GM18499 (cell line): ENCODE measurements around the gene ASIC1.
"Not testable (repeated sequence)": the region's sequence is repeated elsewhere in the genome, so short reads cannot be mapped to it uniquely, and the experiment has no call there.

Experiments
- ATAC-seq: cut with Tn5 transposase; IDR thresholded peaks from one replicate; pipeline ENCODE4 v1.9.1; 2021; ENCODE audit warnings: moderate number of reproducible peaks; ENCODE audit not compliant: insufficient read depth, unreplicated experiment

Gene ASIC1

GRCh38 chr12:50081096-50081808, 23.9 kb downstream of the ASIC1 start:
- no peak for ATAC-seq

- ATAC-seq: no peak
Measured at GRCh38 chr12:50082644-50083043, 25.2 kb downstream of the ASIC1 start.

GRCh38 chr12:50083301-50083700, 25.9 kb downstream of the ASIC1 start:
- no peak for ATAC-seq

- ATAC-seq: not testable (repeated sequence)
Measured at GRCh38 chr12:50084409-50084774, 27.0 kb downstream of the ASIC1 start.

GRCh38 chr12:50084775-50085614, 27.6 kb downstream of the ASIC1 start, which contains the start of gene SMARCD1:
Gene SMARCD1 (plus strand): TSS chr12:50085342. CDS start chr12:50085370, 28 bp downstream.
- ATAC-seq: no peak

- no peak for ATAC-seq
Measured at GRCh38 chr12:50085615-50086072, 28.2 kb downstream of the ASIC1 start.

GRCh38 chr12:50086148-50086547, 28.8 kb downstream of the ASIC1 start:
- no peak for ATAC-seq

GRCh38 chr12:50087151-50087550, 29.8 kb downstream of the ASIC1 start:
- no peak for ATAC-seq

GRCh38 chr12:50087995-50088394, 30.6 kb downstream of the ASIC1 start:
- no peak for ATAC-seq

- ATAC-seq: no peak
Measured at GRCh38 chr12:50088577-50089335, 31.4 kb downstream of the ASIC1 start.

- no peak for ATAC-seq
Measured at GRCh38 chr12:50089730-50090129, 32.3 kb downstream of the ASIC1 start.

GRCh38 chr12:50090391-50090790, 33.0 kb downstream of the ASIC1 start:
- ATAC-seq: no peak

GRCh38 chr12:50097952-50098351, 40.6 kb downstream of the ASIC1 start:
- no peak for ATAC-seq

GRCh38 chr12:50099302-50100008, 42.1 kb downstream of the ASIC1 start:
- ATAC-seq: no peak

GRCh38 chr12:50100561-50100960, 43.2 kb downstream of the ASIC1 start:
- no peak for ATAC-seq

- ATAC-seq: no peak
Measured at GRCh38 chr12:50101663-50102062, 44.3 kb downstream of the ASIC1 start.

- no peak for ATAC-seq
Measured at GRCh38 chr12:50102131-50102531, 44.7 kb downstream of the ASIC1 start.

GRCh38 chr12:50102646-50103309, 45.4 kb downstream of the ASIC1 start:
- no peak for ATAC-seq

- ATAC-seq: no peak
Measured at GRCh38 chr12:50103351-50103750, 46.0 kb downstream of the ASIC1 start.
